GM10266 (cell line): ENCODE measurements around the gene DIAPH2.

Experiments used
- DNase-seq: peaks from one replicate; pipeline ENCODE4 v3.0.0; 2012; ENCODE audit errors: extremely low spot score
- CTCF ChIP-seq: IDR thresholded peaks from 2 replicates; pipeline ENCODE4 v1.5.1; 2012; ENCODE audit warnings: mild to moderate bottlenecking, low read depth; ENCODE audit not compliant: control insufficient read depth, insufficient read depth; ENCODE audit errors: missing control alignments

The DIAPH2 gene

GRCh38 chrX:96884027-96884426 lies 199.4 kb downstream of the DIAPH2 start:
- TF ChIP-seq CTCF = no peak
- DNase-seq = no peak

DNA sequence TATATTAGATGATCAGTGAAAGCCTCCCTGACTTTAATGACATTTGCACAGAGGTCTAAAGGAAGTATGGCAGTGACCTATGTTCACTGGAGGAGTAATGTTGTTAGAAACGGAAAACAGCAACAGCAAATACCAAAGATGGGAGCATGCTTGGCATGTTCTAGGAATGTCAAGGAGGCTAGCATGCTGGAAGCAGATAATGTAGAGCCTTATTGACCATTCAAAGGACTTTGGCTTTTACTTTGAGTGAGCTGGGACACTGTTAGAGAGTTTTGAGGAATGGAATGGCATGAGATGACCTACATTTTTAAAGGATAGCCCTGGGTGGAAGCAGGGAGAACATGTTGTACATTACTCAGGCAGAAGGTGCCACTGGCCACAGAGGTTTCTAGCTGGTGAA lies 205.1 kb downstream of the DIAPH2 start:
- TF ChIP-seq CTCF = no peak
- no peak for DNase-seq

DNA sequence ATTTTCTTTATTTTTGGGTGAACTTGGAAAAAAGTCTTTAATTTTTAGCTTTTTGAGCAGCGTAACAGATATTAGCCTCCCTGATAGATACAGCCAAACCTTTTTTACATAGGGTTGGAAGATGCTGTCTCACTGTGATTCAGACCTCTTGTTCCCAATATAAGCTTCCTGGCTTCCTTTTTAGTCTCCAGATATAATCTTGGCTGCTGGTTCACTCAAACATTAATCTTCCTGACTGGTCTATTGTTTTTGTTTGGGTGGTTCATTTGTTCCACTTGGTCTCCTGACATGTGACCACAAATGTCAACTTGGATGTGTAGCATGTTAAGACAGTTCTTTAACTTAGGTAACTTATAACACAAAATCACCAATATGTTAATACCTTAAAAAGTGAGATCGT lies 222.1 kb downstream of the DIAPH2 start:
- TF ChIP-seq CTCF = no peak

GRCh38 chrX:96907516-96908272 lies 223.1 kb downstream of the DIAPH2 start:
- DNase-seq = no peak
- no peak for TF ChIP-seq CTCF

More for the DNA sequence above, 222.1 kb downstream of the DIAPH2 start:
- DNase-seq = no peak

DNA sequence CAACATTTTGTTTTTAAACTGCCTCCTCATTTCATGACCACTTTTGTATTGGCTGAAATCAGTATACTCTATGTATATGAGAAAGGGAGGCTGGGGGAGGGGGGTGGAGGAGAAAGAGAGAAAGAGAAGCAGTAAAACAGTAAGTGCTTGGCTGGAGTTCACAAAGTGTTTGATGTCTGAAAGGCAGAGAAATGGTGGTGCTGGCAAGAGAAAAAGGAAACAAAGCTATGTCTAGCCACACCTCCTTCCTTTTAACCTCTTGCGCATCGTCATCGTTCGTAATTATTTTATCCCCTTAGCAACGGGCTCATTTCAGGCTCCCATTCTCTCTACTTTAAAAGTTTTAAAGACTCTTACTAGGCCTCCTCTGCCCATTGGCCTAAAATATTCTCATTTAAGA lies 224.6 kb downstream of the DIAPH2 start:
- no peak for DNase-seq
- TF ChIP-seq CTCF = no peak

GRCh38 chrX:96918864-96919263 lies 234.2 kb downstream of the DIAPH2 start:
- no peak for DNase-seq
- TF ChIP-seq CTCF = no peak

GRCh38 chrX:96919672-96920071 lies 235.0 kb downstream of the DIAPH2 start:
- DNase-seq = no peak
- no peak for TF ChIP-seq CTCF
